HG03139 (cell line): ENCODE data around the gene WWTR1.

ENCODE experiments used
- ATAC-seq: cut with Tn5 transposase; IDR thresholded peaks from one replicate; pipeline ENCODE4 v1.9.1; 2021; ENCODE audit not compliant: unreplicated experiment

WWTR1 gene

DNA sequence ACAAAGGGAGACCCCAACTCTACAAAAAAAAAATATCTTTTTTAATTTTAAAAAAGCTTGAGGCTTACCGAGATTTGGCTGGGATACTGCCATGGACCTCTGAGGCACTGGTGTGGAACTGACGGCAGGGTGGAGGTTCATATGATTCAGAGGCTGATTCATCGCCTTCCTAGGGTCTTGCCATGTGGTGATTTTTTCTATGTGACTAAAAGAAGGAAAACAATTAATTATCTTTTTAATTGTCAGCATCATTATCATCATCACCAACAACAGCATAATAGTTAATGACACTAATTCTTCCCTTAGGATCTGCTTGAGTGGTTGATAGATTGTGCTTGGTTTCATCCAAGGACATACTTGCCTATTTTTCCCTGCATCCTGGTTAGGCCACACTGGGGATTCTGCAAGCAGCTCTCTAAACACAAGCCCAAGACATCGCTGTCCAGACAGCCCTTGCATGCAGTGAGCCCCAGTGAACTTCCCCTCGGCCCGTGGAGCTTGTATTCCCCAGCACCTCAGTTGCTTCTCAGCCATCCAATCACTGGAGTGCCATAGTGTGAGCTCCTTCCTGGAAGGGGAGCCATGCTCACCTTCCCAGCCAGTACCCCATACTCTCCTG, 84.9 kb downstream of the WWTR1 start:
- no peak for ATAC-seq

DNA sequence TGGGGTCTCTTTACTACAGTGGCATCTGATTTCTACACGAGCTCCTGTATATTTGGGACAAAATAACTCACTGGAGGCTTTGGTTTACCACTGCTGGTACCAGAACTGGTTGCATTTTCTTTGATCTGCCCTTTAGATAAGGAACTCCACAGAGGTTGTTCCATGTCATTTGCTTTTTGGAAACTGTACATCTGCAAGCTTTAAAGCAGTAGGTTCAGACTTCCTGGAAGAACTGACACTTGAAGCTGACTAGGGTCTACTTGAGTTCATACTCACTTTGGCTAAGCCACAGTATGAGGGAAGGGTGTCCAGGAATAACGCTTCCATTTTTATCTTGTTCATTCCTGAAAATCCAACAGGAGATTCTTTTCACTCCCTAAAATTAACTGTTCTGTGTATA, 86.4 kb downstream of the WWTR1 start:
- no peak for ATAC-seq

DNA sequence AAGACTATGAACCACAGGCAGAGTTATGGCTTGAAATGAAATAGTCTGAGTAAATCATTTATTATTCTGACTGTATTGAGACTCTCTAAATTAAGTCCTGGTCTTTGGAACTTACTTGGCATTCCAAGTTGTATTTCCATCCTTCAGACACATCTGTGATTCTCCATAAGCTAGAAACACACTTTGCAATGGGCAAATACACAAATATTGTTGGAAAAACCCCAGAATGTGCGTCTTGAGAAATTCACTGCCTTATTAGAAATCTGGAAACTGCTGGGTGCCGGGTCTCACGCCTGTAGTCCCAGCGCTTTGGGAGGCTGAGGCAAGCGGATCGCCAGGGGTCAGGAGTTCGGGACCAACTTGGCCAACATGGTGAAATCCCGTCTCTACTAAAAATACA, 87.8 kb downstream of the WWTR1 start:
- ATAC-seq = no peak

DNA sequence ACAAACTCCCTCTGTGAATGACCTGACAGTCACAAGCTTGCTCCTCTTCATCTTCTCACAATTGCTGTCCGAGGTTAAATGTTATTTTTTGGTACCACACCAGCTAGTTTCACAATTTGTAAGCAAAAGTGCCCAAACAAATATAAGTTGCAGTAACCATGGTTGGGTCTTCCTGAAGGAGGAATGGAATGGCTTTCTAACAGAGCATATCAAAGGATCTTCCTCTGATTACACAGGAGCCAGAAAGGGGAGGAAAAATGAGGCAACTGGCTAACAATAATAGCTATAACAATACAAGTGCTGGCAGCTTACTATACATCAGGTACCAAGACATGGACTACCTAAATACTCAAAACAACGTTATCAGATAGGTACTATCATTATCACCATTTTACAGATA, 90.4 kb downstream of the WWTR1 start:
- ATAC-seq = no peak

DNA sequence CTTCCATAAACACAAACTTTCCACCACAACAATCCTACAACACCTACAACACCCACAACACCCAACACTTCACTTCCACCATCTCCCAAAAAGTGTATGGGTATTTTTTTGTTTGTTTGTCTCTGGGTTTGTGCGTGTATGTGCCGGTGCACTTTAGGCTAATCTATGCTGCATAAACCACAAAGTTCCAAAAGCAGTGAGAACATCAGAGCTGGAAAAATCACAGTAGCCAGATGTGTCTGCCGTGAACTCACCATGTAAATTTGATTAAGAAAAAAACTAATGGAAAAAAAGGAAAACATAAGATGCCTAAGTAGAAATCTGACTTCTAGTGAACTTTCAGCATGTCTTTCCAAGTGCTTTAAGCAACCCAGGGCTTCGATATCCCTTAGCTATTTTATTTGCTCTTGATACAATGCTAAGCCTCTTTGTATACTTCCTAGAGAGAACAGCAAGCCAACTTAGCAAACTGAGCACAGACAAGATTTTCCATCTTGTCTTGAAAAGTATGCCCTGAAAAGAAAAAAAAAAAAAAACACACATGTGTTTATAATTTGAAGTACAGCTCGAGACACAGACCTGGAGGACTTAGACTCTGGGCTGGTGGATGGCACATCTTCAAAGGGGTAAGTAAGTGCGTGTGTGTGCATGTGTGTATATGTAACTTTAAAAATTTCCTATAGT, 91.4 kb downstream of the WWTR1 start:
- ATAC-seq = no peak

DNA sequence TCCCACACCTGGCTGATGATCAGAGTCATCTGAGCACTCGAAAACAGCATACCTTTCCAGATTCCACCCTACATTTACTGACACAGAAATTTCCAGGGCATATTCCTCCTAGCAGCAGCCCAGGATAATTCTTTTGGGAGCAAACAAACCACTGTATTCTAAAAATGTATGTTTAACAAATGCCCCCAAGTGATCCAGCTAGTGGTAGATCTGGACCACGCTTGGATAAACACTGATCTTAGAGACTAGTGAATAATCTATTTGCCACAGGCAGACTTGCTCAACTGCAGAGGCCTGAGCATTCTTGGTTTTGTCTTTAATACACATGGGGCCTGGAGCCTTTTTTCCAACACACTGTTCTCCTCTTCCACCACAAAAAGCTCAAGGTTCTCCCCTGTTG, 93.7 kb downstream of the WWTR1 start:
- no peak for ATAC-seq

DNA sequence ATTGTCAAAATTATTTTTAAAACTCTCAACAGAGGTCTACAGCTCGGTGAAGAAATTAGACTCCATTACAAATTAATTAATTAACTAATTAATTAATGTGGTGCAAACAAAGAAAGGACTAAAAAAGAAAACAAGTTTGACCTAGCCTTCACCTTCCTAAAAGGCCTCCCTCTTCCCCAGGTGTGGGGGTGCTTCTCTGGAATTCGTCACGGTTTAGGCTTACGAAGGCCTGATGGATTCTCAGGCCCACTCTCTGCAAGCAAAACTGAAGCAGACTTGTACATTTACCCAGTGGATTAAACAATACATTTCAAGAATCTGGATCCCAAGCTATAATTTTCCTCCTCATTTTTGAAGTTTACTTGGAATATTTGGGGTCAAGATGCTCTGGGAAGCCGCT, 94.7 kb downstream of the WWTR1 start:
- no peak for ATAC-seq

DNA sequence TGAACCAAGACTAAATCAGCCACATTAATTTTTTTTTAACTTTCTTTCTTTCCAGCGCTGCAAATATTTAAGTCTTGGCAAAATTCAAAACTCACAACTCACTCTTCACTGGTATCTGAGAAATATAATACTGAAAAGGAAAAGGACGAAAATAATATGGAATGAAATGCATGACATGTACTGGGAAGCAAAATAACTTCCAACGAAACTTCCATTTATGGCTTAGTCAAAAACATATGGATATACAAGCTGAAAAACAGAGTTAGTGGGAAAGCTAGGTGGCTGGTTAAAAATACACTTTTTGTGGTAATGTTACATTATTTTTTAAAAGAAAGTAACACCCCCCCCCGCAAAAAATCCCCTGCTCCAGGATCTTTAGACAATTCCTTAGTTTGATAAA, 97.2 kb downstream of the WWTR1 start:
- no peak for ATAC-seq

DNA sequence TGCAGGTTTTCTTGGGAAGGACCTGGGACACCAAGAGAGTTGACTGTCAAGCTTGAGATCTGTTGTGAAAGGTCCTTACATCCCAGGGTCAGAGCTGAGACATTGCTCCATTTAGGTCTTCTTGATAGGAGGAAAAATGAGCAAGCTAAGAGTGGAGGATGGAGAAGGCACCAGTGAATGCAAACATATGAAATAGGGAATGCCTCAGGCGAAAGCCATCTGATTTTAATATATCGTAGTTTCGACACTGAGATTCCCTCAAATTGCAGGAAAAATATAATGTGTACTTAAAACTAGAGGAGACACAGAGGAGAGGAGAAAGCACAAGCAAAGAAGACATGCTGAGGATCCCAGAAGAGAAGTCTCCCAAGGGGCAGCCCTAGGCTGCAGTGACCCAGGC, 97.8 kb downstream of the WWTR1 start:
- no peak for ATAC-seq

DNA sequence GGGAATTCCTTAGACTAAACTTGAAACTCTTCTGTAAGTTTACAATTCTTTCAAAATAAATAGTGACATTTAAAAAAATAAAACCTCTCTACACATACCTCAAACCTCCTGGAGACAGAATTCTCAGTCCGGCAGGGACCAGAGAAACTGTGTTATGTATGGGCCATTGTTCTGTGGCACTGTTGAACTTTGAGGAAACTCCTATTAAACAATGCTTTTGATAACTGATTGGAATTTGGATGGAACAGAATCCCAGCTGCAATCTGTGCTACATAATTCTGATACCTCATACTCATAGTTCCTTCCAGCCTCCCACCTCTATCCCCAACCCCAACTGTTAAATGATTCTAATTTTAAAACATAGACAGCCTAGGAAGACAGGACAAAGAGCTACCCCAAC, 98.3 kb downstream of the WWTR1 start:
- ATAC-seq = no peak

DNA sequence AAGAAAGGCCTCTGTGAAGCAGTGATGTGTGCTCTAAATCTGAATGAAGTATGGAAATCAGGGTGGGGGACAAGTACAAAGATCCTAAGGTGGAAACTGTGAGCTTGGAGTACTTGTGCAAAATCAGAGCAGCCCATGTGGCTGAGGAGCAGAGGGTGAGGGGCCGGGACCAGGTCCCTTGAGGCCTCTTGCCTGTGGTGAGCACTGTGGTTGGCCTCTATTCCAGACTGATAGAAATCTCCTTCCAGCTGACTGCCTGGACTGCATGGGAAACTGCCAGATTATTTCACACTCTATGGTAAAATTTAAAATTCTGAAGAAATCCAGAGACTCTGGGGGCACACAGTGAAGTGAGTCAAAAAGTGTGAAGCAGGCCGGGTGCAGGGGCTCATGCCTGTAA, 101.9 kb downstream of the WWTR1 start:
- no peak for ATAC-seq

DNA sequence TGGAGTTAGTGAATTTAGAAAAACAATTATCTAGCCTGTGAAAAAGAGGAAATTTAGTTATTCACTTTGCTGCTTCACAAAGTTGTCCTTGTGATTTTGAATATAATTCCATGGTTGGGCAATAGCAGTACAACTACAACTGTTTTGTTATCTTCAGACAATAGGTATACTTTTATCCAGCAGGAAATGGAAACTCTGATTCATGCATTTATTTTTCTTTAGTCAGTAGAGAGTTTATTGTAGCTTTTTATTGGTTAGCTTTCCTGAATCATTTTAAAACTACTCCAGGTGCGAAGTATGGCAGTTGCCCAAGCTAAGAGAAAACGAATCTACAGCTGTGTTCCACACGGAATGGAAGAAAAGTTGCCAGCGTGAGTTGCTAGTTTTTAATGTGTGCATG, 103.0 kb downstream of the WWTR1 start:
- no peak for ATAC-seq

DNA sequence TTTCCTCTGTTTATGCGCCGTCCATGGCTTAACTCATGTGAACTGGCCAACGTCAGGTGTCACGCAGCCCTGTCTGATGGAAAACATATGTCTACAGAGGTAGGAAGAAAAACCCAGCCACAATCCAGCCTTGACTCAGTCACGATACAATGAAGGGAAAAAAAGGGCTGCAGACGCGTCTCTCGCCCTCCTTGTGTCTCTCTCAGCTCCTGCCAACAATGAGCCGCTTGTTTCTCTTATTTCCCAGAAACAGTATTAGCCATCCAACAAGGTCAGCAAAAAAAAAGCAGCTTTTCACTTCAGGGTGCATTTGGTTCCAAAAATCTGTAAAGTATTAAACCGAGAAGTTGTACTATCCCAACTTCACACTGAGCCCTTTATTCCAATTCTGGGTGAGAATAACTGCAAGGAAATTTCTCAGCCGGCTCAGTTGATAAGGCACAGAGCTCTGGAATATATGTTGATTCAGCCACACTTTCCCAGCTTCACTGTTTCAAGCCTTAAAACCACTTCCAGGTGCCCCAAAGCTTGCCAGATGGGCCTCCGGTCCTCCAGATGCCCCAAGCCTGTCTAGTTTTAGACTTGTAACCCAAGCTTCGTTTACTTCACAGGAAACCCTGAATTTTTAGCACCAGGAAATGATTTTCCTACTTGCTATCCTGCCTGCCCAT, 103.9 kb downstream of the WWTR1 start:
- ATAC-seq = no peak

DNA sequence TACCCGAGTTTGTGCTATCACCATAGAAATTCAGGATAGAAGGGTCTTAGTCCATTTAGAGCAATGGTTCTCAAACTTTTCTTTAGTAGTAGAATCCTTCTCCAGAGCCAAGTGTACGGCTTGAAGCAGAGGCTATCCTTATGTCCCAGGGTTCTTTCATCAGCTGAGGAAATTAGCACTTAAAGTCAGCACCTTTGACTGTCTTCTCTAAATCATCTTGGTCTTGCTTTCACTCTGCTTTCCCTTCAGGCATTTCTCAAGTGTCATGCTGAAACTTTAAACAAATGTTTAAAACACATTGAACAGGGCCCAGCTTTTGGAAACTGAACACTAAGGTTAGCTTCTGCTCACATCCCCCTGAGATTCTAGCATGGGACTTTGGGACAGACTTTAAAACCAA, 105.1 kb downstream of the WWTR1 start:
- ATAC-seq = no peak

DNA sequence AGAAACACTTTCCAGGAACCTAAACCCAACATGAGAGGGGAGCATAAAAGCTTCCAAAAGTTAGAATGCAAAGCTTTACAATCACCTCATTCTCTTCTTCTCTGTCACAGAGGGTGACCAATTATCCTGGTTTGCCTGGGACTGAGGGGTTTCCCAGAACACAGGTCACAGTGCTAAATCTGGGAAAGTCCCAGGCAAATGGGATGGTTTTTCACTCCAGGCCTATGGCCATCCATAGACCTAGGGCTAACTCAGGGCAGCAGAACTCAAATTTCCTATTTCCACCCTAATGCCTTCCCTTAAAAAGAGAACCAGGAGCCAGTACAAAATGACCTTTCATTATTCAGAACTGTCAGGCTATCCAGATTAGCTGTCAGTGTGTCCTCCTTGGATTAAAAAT, 106.3 kb downstream of the WWTR1 start:
- no peak for ATAC-seq

DNA sequence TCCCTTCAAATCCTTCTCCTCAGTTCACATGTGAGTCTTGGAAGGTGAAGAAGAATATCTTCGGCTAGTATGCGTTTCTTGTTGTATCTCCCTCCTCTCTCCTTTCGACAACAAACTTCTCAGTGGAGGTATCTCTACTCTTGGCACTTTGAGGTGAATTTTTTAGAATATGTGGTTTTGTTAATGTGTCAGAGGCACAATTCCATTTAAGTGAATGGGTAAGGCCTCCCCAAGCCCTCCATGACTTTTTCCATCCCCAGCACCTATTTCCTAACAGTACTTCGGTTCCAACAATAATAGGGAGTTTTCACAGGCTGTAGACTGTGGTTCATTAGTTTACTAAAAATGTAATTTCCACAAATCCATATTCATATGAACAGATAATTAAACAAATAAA, 109.2 kb downstream of the WWTR1 start:
- ATAC-seq = no peak

DNA sequence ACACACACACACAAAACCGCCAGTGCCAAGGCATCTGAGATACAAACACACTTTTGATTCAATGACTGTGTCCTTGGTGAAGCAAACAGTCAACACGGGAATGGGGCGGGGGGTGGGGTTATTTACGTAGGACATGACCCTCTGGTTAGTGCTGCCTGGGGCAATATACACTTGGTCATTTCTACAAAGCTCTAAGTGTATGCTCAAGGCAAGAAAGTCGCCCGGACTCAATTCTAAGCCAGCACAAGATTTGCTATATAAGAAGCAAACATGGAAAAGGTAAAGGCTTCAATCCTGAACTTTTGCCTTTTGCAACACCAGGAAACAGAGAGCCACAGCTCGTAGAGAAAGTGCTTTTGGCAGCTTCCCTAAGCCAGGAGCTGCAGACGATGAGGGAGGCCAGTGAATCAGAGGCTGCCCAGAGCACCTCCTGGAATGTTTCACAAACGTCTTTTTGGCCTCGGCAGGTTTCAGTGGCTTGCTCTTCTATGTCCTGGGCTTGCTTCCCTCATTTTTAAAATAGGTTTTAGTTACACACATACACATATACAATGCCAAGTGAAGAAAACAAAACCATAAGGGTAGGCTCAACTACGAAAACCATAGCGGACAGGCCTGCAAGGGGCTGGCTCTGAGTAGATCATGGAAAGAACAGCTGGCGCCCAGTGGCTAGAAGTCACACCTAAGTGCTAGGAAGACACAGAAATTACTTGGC, 109.7 kb downstream of the WWTR1 start:
- ATAC-seq = no peak

DNA sequence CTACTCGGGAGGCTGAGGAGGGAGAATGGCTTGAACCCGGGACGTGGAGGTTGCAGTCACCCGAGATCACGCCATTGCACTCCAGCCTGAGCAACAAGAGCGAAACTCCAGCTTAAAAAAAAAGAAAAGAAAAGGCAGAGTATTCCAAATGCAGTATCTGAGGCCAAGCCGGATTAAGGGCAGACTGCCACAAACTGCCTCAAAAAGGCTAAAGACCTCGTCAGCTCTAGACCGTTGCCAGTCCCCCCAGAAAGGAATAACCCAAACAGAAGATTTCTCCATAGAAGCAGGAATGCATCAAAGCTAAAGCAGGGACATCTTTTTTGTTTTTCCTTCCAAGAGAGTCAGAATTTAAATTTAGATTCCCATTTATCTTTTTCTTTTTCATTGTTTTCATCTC, 110.4 kb downstream of the WWTR1 start:
- ATAC-seq = no peak

DNA sequence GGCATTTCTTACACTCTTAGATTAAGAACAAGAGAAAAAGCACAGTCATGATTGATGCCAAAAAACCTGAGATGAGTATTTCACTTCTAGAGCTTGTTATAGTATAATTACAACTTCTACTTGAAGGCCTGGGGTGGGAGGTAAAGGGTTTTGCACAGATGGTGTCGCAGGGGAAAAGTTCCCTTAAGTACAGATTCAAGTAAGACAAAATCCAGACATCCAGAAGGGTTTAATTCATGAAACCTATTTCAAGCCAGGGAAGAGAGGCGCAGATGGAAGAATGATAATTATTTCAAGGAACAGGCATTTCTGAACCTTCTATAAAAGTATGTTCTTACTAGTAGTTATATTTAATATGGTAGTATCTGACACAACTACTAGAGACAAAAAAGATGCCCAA, 112.8 kb downstream of the WWTR1 start:
- ATAC-seq = no peak

DNA sequence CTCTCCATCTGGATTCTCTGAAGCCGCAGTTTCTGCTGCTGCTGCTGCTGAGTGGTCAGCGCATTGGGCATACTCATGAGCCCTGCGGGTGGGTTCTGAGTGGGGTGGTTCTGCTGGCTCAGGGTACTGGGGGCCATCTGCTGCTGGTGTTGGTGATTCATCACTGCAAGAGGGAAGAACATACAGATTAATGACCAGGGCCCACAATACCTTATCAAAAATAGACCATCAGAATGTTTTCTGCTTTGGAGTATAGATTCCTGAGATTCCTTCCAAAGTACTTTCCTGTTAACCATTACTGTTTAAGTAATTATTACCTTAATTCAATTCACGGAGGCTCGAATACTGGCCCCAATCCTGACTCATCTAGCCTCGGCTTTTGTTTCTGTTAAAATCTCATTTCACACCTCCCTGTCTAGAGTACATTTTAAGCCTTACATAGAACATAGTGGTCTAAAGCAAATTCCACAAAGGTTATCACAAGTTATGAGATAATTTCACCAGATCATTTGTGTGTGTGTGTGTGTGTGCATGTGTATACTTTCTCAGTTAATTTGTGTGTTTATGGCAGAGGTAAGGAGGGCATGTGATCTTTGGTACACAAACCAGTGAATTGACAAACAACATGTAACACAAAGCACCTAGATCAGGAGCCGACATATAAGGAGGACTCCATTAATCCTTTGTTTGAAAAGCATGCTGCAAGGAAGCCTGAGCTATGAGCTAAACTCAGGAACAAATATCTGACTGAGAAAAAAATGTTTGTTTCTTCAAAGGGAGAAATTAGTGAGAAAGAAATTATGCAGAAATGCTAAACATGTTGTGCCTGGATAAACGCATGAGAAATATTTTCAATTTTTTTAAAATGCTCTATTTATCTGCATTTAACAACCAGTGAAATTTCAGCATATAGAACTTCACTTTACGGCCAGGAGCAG, 115.2 kb downstream of the WWTR1 start:
- no peak for ATAC-seq

DNA sequence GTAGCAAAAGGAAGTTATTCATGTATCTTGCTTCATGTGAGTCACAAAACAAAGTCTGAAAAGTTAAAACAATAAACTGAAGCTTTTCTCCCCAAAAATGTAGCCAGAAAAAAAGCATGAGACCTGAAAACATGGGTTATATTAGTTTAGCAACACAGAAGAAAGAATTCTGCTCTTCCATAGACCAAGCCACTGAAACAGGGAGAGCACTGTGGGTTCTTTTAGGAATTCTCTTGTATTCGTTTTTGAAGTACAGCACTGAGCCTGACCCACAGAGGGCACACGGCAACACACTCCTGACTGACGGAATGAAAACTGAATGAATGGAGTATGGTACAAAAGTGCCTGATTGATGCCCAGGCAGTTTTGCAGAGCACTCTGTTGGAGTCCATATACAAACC, 116.7 kb downstream of the WWTR1 start:
- no peak for ATAC-seq
